ENCODE measurements around the gene PDGFA. TPM values are rescaled to one million over a fixed set of nuclear protein-coding genes. Genes with fewer than 3 reads are reported as not detected.

PDGFA gene
- total RNA-seq, 2 experiments from 2014 or later, result not detected

GRCh38 chr7:512146-512510, 7.5 kb downstream of the PDGFA start:
- no peaks in the 10 kb centered on the region for H4K20me1 ChIP-seq (ENCODE audit: insufficient read depth, low read length)
- intact Hi-C loops (cut with micrococcal nuclease; ENCODE audit: unreplicated experiment), result no loop called here
- H3K4me1 ChIP-seq (ENCODE audit: insufficient read depth, low read length, poor library complexity, severe bottlenecking), result no peaks in the 10 kb centered on the region
- H3K36me3 ChIP-seq (ENCODE audit: insufficient read depth, low read length), result no peaks in the 10 kb centered on the region
- no peak overlapping the region for H3K4me2 ChIP-seq (ENCODE audit: low read length)
- no peaks in the 10 kb centered on the region for H3K9me3 ChIP-seq (ENCODE audit: low read length)
- TF ChIP-seq, protein P1, sequence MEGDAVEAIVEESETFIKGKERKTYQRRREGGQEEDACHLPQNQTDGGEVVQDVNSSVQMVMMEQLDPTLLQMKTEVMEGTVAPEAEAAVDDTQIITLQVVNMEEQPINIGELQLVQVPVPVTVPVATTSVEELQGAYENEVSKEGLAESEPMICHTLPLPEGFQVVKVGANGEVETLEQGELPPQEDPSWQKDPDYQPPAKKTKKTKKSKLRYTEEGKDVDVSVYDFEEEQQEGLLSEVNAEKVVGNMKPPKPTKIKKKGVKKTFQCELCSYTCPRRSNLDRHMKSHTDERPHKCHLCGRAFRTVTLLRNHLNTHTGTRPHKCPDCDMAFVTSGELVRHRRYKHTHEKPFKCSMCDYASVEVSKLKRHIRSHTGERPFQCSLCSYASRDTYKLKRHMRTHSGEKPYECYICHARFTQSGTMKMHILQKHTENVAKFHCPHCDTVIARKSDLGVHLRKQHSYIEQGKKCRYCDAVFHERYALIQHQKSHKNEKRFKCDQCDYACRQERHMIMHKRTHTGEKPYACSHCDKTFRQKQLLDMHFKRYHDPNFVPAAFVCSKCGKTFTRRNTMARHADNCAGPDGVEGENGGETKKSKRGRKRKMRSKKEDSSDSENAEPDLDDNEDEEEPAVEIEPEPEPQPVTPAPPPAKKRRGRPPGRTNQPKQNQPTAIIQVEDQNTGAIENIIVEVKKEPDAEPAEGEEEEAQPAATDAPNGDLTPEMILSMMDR (conservative IDR thresholded peaks at IDR 0.05; ENCODE audit: low read length), result no peak
- no peak for TF ChIP-seq EZH2phosphoT487 (IDR thresholded peaks at IDR 0.05; ENCODE audit: borderline replicate concordance, low read depth, low read length)
- no peak overlapping the region for H3K27ac ChIP-seq (ENCODE audit: low read depth, low read length, poor library complexity, severe bottlenecking)
- POLR2A ChIA-PET, result no interaction called here
- DNase-seq (ENCODE audit: low spot score), result no peak
- H2AFZ ChIP-seq (ENCODE audit: low read length), result no peak overlapping the region
- no peak overlapping the region for H3K4me3 ChIP-seq (ENCODE audit: low read depth, low read length, poor library complexity, severe bottlenecking)
- CTCF ChIA-PET (ENCODE audit: unreplicated experiment), result no interaction called here
- no peaks in the 10 kb centered on the region for H3K79me2 ChIP-seq (ENCODE audit: insufficient read depth, low read depth, low read length)
- no peaks in the 10 kb centered on the region for H3K9me2 ChIP-seq (ENCODE audit: insufficient read depth, low read length)
- BruUV-seq (replicated peaks), result no TSS peak

DNA sequence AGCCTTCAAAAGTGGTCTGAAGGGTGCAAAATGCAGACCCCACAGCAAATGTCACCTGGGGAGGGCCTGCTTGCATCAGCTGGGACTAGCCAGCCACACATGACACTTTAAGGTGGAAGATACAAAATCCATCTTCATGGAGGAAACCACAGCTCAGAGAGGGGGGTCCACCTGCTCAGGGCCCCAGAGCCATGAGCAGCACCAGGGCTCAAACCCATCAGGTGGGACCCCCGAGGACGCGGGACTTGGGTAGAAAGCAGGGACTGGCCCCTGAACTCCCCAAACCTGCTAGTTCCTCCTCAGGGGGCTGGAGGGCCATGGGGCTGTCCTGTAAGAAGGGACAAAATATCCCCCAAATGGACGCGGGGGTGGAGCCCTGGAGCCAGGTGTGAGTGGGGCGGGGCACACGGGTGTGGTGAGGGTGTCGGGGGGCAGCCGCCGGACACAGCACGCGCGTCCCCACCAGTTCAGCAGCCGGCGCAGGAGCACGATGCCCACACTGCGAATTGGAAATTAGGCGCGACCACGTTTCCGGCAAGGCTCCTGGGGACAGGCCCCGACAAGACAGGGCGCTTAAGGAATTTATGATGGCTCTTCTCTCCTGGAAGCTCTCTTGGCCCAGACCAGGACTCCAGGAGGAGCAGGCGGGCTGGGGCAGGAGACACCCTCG, 8.0 kb downstream of the PDGFA start:
- no peaks in the 10 kb centered on the region for H3K79me2 ChIP-seq (ENCODE audit: insufficient read depth, low read depth, low read length)

DNA sequence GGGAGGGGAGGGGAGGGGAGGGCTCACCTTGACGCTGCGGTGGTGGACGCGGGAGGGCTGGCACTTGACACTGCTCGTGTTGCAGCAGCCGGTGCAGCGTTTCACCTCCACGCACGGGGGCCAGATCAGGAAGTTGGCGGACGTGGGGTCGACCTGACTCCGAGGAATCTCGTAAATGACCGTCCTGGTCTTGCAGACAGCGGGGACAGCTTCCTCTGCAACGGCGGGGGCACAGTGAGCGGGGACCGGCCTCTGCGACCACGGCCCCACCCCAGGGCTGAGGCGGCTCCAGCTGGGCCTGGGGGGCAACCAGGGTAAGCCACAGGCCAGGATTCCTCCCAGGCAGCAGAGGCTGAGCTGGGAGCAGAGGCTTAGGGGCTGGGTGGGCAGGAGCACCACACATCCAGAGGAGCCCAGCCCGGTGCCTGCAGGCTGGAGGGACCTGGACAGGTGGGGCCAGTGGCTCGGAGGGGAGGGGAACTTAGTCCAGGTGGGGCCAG, 8.8 kb downstream of the PDGFA start:
- no peak for TF ChIP-seq EZH2phosphoT487 (IDR thresholded peaks at IDR 0.05; ENCODE audit: borderline replicate concordance, low read depth, low read length)
- TF ChIP-seq, protein P1 (conservative IDR thresholded peaks at IDR 0.05; ENCODE audit: low read length), result no peak
- Histone ChIP-seq H3K9me2 (ENCODE audit: insufficient read depth, low read length) (no peaks in the 10 kb centered on the region), H3K4me2 (ENCODE audit: low read length) (no peak overlapping the region), H3K4me1 (ENCODE audit: insufficient read depth, low read length, poor library complexity, severe bottlenecking) (no peaks in the 10 kb centered on the region), H2AFZ (ENCODE audit: low read length) (no peak overlapping the region), H3K36me3 (ENCODE audit: insufficient read depth, low read length) (no peaks in the 10 kb centered on the region), H3K79me2 (ENCODE audit: insufficient read depth, low read depth, low read length) (no peaks in the 10 kb centered on the region), H4K20me1 (ENCODE audit: insufficient read depth, low read length) (no peaks in the 10 kb centered on the region), H3K27ac (ENCODE audit: low read depth, low read length, poor library complexity, severe bottlenecking) (no peak overlapping the region), H3K4me3 (ENCODE audit: low read depth, low read length, poor library complexity, severe bottlenecking) (no peak overlapping the region), H3K9me3 (ENCODE audit: low read length) (no peaks in the 10 kb centered on the region)
- ChIA-PET POLR2A (no interaction called here), CTCF (ENCODE audit: unreplicated experiment) (no interaction called here)
- no TSS peak for BruUV-seq (replicated peaks)
- no peak for DNase-seq (ENCODE audit: low spot score)
- intact Hi-C loops (cut with micrococcal nuclease; ENCODE audit: unreplicated experiment), result no loop called here

More for the DNA sequence above, 8.0 kb downstream of the PDGFA start:
- H2AFZ ChIP-seq (ENCODE audit: low read length), result no peak overlapping the region
- no peaks in the 10 kb centered on the region for H3K9me3 ChIP-seq (ENCODE audit: low read length)
- no peaks in the 10 kb centered on the region for H3K9me2 ChIP-seq (ENCODE audit: insufficient read depth, low read length)
- no peak for TF ChIP-seq EZH2phosphoT487 (IDR thresholded peaks at IDR 0.05; ENCODE audit: borderline replicate concordance, low read depth, low read length)
- TF ChIP-seq, protein P1 (conservative IDR thresholded peaks at IDR 0.05; ENCODE audit: low read length), result no peak
- no peak for DNase-seq (ENCODE audit: low spot score)
- ChIA-PET CTCF (ENCODE audit: unreplicated experiment) (no interaction called here), POLR2A (no interaction called here)
- H3K4me3 ChIP-seq (ENCODE audit: low read depth, low read length, poor library complexity, severe bottlenecking), result no peak overlapping the region
- H3K4me1 ChIP-seq (ENCODE audit: insufficient read depth, low read length, poor library complexity, severe bottlenecking), result no peaks in the 10 kb centered on the region
- intact Hi-C loops (cut with micrococcal nuclease; ENCODE audit: unreplicated experiment), result no loop called here
- no peaks in the 10 kb centered on the region for H4K20me1 ChIP-seq (ENCODE audit: insufficient read depth, low read length)
- H3K36me3 ChIP-seq (ENCODE audit: insufficient read depth, low read length), result no peaks in the 10 kb centered on the region
- H3K27ac ChIP-seq (ENCODE audit: low read depth, low read length, poor library complexity, severe bottlenecking), result no peak overlapping the region
- H3K4me2 ChIP-seq (ENCODE audit: low read length), result no peak overlapping the region
- no TSS peak for BruUV-seq (replicated peaks)
